Measurements from ENCODE around the gene C17orf107. TPM values are rescaled to one million over a fixed set of nuclear protein-coding genes. Genes with fewer than 3 reads are reported as not detected.

C17orf107 gene
- total and polyA plus RNA-seq, 2 donors (not counting 1 experiment from before 2014, with no cell fraction given) = 3.9 to 4.6 TPM

DNA sequence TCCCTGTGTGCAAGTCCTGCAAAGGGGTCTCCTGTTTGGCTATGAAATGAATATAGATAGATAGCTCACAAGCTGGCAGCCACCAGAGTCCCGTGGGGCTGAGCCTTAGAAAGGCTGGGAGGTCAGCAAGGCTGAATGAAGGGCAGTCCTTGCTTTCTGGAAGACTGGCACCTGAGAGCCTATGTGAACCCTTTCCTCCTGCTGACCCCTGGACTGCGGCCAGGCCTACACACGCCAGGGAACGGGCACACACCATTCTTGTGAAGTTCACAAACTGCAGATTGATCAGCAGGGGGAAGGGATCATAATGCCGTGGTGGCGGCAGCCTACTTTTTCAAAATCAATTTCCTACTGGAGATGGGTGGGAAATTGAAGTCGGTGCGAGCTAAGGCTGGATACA is 985 bp upstream of the C17orf107 start:
- Mint-ChIP-seq H3K27me3 (no peaks in the 10 kb centered on the region), H3K4me3 (peak overlapping the region; percentile 80), H3K4me1 (peaks cover 44% of the 10 kb centered on the region), H3K9me3 (ENCODE audit: insufficient read depth) (no peaks in the 10 kb centered on the region), H3K27ac (peak overlapping the region; percentile 37)
- Histone ChIP-seq H3K4me1 (ENCODE audit: control insufficient read depth in 2 of 2, insufficient read depth in 2 of 2, low read length in 2 of 2) (peaks cover 43 to 48% of the 10 kb centered on the region in 2 donors), H3K79me2 (ENCODE audit: control insufficient read depth, insufficient read depth, low read length) (no peaks in the 10 kb centered on the region), H3K9me3 (ENCODE audit: control extremely low read depth in 1 of 3, control insufficient read depth in 2 of 3, insufficient read depth in 1 of 3, low read length in 2 of 3) (peaks cover 0 to 25% (median 0%) of the 10 kb centered on the region in 3 donors), H3K36me3 (replicated peaks in 1 of 2; ENCODE audit: control extremely low read depth in 1 of 2, control insufficient read depth in 1 of 2, extremely low read depth in 1 of 2, insufficient read depth in 2 of 2, low read length in 1 of 2) (peaks cover 0 to 36% of the 10 kb centered on the region in 2 experiments), H3K9ac (ENCODE audit: low read length) (peak overlapping the region; percentile 68), H4K20me1 (ENCODE audit: control insufficient read depth, insufficient read depth, low read length, poor library complexity, severe bottlenecking) (no peaks in the 10 kb centered on the region), H3K4me3 (ENCODE audit: control extremely low read depth in 1 of 5, extremely low read depth in 1 of 5, insufficient read depth in 1 of 5, low read depth in 2 of 5, low read length in 4 of 5) (peak overlapping the region in 1 of 5 experiments; percentile 66), H3K27me3 (replicated peaks in 1 of 4; ENCODE audit: control extremely low read depth in 1 of 4, control insufficient read depth in 3 of 4, insufficient read depth in 4 of 4, low read length in 3 of 4) (peaks cover 0 to 24% (median 10%) of the 10 kb centered on the region in 4 experiments), H2AFZ (ENCODE audit: insufficient read depth, low read depth, low read length, poor library complexity, severe bottlenecking) (no peak overlapping the region), H3K27ac (ENCODE audit: low read length in 2 of 2) (no peak overlapping the region), H3K4me2 (replicated peaks; ENCODE audit: low read depth, low read length, poor library complexity, severe bottlenecking) (peak overlapping the region; percentile 98)
- POLR2A ChIA-PET = no interaction called here
- WGBS (ENCODE audit: insufficient coverage) = 95% methylated on average over 6 of the region's 8 CpGs
- DNase-seq (no peak), ATAC-seq (ENCODE audit: low read depth) (no peak)
- intact Hi-C loops (cut with micrococcal nuclease) = no loop called here
- TF ChIP-seq, protein P1, sequence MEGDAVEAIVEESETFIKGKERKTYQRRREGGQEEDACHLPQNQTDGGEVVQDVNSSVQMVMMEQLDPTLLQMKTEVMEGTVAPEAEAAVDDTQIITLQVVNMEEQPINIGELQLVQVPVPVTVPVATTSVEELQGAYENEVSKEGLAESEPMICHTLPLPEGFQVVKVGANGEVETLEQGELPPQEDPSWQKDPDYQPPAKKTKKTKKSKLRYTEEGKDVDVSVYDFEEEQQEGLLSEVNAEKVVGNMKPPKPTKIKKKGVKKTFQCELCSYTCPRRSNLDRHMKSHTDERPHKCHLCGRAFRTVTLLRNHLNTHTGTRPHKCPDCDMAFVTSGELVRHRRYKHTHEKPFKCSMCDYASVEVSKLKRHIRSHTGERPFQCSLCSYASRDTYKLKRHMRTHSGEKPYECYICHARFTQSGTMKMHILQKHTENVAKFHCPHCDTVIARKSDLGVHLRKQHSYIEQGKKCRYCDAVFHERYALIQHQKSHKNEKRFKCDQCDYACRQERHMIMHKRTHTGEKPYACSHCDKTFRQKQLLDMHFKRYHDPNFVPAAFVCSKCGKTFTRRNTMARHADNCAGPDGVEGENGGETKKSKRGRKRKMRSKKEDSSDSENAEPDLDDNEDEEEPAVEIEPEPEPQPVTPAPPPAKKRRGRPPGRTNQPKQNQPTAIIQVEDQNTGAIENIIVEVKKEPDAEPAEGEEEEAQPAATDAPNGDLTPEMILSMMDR (IDR thresholded peaks at IDR 0.05) = no peak
- TF ChIP-seq EZH2 (IDR thresholded peaks at IDR 0.05; ENCODE audit: borderline replicate concordance, insufficient read depth, low read depth, low read length, poor library complexity, severe bottlenecking) = no peak
- CTCF ChIA-PET = interaction anchor here (1.0 to 1.8 kb wide), 2 partner anchors 8 to 163 kb away, joined by 6 to 7 read pairs; no protein-coding TSS in a partner anchor

- POLR2A ChIA-PET = interaction anchor here (0.9 to 2.1 kb wide), 4 partner anchors 10 to 166 kb away, joined by 3 to 9 read pairs (median 4); partner anchors contain the start of genes RNF167, SLC25A11 and SPAG7
- peak overlapping the region in 4 of 5 experiments; percentile 50 to 73 (median 66) for H3K4me3 ChIP-seq (ENCODE audit: control extremely low read depth in 1 of 5, extremely low read depth in 1 of 5, insufficient read depth in 1 of 5, low read depth in 2 of 5, low read length in 4 of 5)
- H3K4me2 ChIP-seq (replicated peaks; ENCODE audit: low read depth, low read length, poor library complexity, severe bottlenecking) = peak overlapping the region; percentile 98
- H3K4me1 ChIP-seq (ENCODE audit: control insufficient read depth in 2 of 2, insufficient read depth in 2 of 2, low read length in 2 of 2) = peaks cover 45 to 53% of the 10 kb centered on the region in 2 donors
- Mint-ChIP-seq H3K4me1 (peaks cover 48% of the 10 kb centered on the region), H3K27ac (no peak overlapping the region), H3K9me3 (ENCODE audit: insufficient read depth) (no peaks in the 10 kb centered on the region), H3K27me3 (peaks cover 4% of the 10 kb centered on the region), H3K4me3 (peak overlapping the region; percentile 93)
- no peak overlapping the region for H3K27ac ChIP-seq (ENCODE audit: low read length in 2 of 2)
- ATAC-seq (ENCODE audit: low read depth) (no peak), DNase-seq (no peak)
- peak overlapping the region; percentile 69 for H2AFZ ChIP-seq (ENCODE audit: insufficient read depth, low read depth, low read length, poor library complexity, severe bottlenecking)
- H3K9me3 ChIP-seq (ENCODE audit: control extremely low read depth in 1 of 3, control insufficient read depth in 2 of 3, insufficient read depth in 1 of 3, low read length in 2 of 3) = peaks cover 0 to 25% (median 0%) of the 10 kb centered on the region in 3 donors
- H3K9ac ChIP-seq (ENCODE audit: low read length) = peak overlapping the region; percentile 68
- TF ChIP-seq, protein P1 (IDR thresholded peaks at IDR 0.05) = no peak
- TF ChIP-seq EZH2 (IDR thresholded peaks at IDR 0.05; ENCODE audit: borderline replicate concordance, insufficient read depth, low read depth, low read length, poor library complexity, severe bottlenecking) = no peak
- WGBS (ENCODE audit: insufficient coverage) = 23% methylated on average over 34 of the region's 34 CpGs
- intact Hi-C loops (cut with micrococcal nuclease) = loop anchor here (1.0 kb wide), 2 partner anchors 68 to 179 kb away; partner anchors contain the start of genes SPAG7 and ZFP3
- CTCF ChIA-PET = interaction anchor here (0.7 to 1.8 kb wide), 5 partner anchors 9 to 72 kb away, joined by 3 to 7 read pairs (median 4); no protein-coding TSS in a partner anchor
- peaks cover 0 to 31% of the 10 kb centered on the region in 2 experiments for H3K36me3 ChIP-seq (replicated peaks in 1 of 2; ENCODE audit: control extremely low read depth in 1 of 2, control insufficient read depth in 1 of 2, extremely low read depth in 1 of 2, insufficient read depth in 2 of 2, low read length in 1 of 2)
- no peaks in the 10 kb centered on the region for H4K20me1 ChIP-seq (ENCODE audit: control insufficient read depth, insufficient read depth, low read length, poor library complexity, severe bottlenecking)
- H3K27me3 ChIP-seq (replicated peaks in 1 of 4; ENCODE audit: control extremely low read depth in 1 of 4, control insufficient read depth in 3 of 4, insufficient read depth in 4 of 4, low read length in 3 of 4) = peaks cover 0 to 24% (median 10%) of the 10 kb centered on the region in 4 experiments
- H3K79me2 ChIP-seq (ENCODE audit: control insufficient read depth, insufficient read depth, low read length) = no peaks in the 10 kb centered on the region
These were observed 409 bp upstream of the C17orf107 start for GRCh38 chr17:4898927-4899326.
